ENCODE results near the gene P4HTM.

Gene P4HTM

DNA sequence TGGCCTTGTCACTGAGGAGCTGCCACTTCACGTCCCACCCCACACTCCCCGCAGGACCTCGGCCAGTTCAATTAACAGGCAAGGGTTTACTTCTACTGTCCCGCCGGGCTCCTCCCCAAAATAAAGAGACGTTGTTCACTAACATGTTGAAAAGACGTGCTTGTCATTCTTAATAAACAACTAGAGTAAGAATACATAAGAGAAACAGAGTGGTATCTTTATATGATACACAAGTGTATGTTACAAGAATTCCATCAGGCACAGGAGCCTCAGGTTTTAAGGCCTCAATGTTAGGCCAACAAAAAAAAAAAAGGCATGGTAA, 39.5 kb downstream of the P4HTM start:
- peak overlapping the region; percentile 95 for H3K27ac Mint-ChIP-seq
- H3K27me3 Mint-ChIP-seq (ENCODE audit: low read depth), result no peaks in the 10 kb centered on the region
- H3K4me1 Mint-ChIP-seq (ENCODE audit: low read depth), result peaks cover 27% of the 10 kb centered on the region
- no peak for DNase-seq (ENCODE audit: low spot score)
- peaks cover 68% of the 10 kb centered on the region for H3K36me3 Mint-ChIP-seq (ENCODE audit: low read depth)
- H3K9me3 Mint-ChIP-seq, result no peaks in the 10 kb centered on the region
- H3K4me3 Mint-ChIP-seq, result peak overlapping the region; percentile 95

GRCh38 chr3:49030321-49030720, 40.3 kb downstream of the P4HTM start:
- peaks cover 68% of the 10 kb centered on the region for H3K36me3 Mint-ChIP-seq (ENCODE audit: low read depth)
- DNase-seq (ENCODE audit: low spot score), result no peak
- H3K4me3 Mint-ChIP-seq, result no peak overlapping the region
- H3K27ac Mint-ChIP-seq, result peak overlapping the region; percentile 67
- H3K27me3 Mint-ChIP-seq (ENCODE audit: low read depth), result no peaks in the 10 kb centered on the region
- H3K9me3 Mint-ChIP-seq, result no peaks in the 10 kb centered on the region
- peaks cover 26% of the 10 kb centered on the region for H3K4me1 Mint-ChIP-seq (ENCODE audit: low read depth)

DNA sequence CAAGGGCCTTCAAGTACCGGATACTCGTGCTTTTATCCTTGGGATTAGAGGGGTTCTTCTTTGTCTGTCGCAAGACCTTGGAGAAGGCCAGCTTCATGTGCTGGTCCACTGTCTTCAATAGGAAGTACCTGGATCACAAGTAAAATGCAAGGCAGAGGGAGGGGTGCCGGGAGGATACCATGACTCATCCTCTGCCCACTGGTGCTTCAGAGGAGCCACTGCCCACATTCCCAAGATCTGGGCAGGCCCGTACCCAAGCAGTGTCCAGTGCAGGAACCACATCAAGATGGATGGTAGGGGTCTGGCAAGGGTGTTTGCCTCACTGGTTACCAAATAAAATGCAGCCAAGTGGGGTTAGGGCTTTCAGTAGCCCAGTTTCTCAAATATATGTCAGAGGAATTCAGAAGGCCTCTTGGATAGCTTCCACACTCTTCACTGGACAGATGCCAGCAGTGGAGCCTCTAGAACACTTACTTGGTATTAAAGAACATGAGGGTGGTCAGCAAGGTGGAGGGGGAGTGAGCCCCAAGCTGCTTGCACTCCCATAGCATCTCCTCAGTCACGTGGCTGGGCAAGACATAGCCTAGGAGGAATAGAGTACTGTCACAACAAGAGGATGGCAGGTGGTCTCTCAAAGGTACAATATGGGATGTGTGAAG, 42.7 kb downstream of the P4HTM start:
- Mint-ChIP-seq H3K9me3 (no peaks in the 10 kb centered on the region), H3K4me1 (ENCODE audit: low read depth) (peaks cover 13% of the 10 kb centered on the region), H3K4me3 (no peak overlapping the region), H3K27ac (no peak overlapping the region), H3K27me3 (ENCODE audit: low read depth) (no peaks in the 10 kb centered on the region), H3K36me3 (ENCODE audit: low read depth) (peaks cover 55% of the 10 kb centered on the region)
- no peak for DNase-seq (ENCODE audit: low spot score)

GRCh38 chr3:49034650-49035049, 44.6 kb downstream of the P4HTM start:
- Mint-ChIP-seq H3K36me3 (ENCODE audit: low read depth) (peaks cover 41% of the 10 kb centered on the region), H3K9me3 (no peaks in the 10 kb centered on the region), H3K4me1 (ENCODE audit: low read depth) (peaks cover under 1% of the 10 kb centered on the region), H3K4me3 (no peak overlapping the region), H3K27me3 (ENCODE audit: low read depth) (no peaks in the 10 kb centered on the region), H3K27ac (no peak overlapping the region)
- no peak for DNase-seq (ENCODE audit: low spot score)

DNA sequence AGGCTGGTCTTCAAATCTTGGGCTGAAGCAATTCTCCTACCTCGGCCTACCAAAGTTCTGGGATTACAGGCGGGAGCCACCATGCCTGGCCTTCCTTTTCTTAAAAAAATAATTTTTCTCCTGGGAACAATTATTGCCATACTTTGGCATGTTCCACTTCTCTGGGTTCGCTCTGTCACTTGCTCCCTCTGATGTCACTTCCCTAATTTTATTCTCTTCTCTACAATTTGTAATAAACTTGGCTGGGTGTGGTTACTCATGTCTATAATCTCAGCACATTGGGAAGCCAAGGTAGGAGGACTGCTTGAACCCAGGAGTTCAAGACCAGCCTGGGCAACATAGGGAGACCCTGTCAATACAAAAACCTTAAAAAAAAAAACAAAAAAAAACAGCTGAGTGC, 45.2 kb downstream of the P4HTM start:
- no peaks in the 10 kb centered on the region for H3K4me1 Mint-ChIP-seq (ENCODE audit: low read depth)
- H3K27me3 Mint-ChIP-seq (ENCODE audit: low read depth), result no peaks in the 10 kb centered on the region
- no peaks in the 10 kb centered on the region for H3K9me3 Mint-ChIP-seq
- peaks cover 44% of the 10 kb centered on the region for H3K36me3 Mint-ChIP-seq (ENCODE audit: low read depth)
- DNase-seq (ENCODE audit: low spot score), result no peak
- no peak overlapping the region for H3K27ac Mint-ChIP-seq
- no peak overlapping the region for H3K4me3 Mint-ChIP-seq

- Mint-ChIP-seq H3K27me3 (ENCODE audit: low read depth) (no peaks in the 10 kb centered on the region), H3K9me3 (no peaks in the 10 kb centered on the region), H3K27ac (no peak overlapping the region), H3K4me3 (no peak overlapping the region), H3K36me3 (ENCODE audit: low read depth) (peaks cover 40% of the 10 kb centered on the region), H3K4me1 (ENCODE audit: low read depth) (no peaks in the 10 kb centered on the region)
- no peak for DNase-seq (ENCODE audit: low spot score)
Observed at GRCh38 chr3:49053543-49053942, 63.5 kb downstream of the P4HTM start.

DNA sequence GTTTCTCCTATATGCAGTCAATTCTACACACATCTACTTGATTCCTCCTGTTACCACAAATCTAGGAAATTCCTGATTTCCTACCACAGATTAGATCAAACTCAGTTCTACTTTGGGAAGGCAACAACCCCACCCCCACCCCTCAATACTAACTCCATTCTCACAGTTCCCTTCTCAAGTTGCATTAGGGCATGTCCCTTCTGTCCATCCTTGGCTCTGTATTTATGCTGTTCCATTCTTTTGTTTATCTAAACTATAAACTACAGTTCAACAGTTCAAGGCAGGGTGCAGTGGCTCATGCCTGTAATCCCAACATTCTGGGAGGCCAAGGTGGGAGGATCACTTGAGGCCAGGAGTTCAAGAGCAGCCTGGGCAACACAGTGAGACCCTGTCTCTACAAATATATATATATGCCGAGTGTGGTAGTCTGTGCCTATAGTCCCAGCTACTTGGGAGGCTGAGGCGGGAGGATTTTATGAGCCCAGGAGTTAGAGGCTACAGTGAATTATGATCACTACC, 64.4 kb downstream of the P4HTM start:
- Mint-ChIP-seq H3K27ac (peak overlapping the region; percentile 11), H3K9me3 (no peaks in the 10 kb centered on the region), H3K4me3 (no peak overlapping the region), H3K36me3 (ENCODE audit: low read depth) (peaks cover 41% of the 10 kb centered on the region), H3K4me1 (ENCODE audit: low read depth) (no peaks in the 10 kb centered on the region), H3K27me3 (ENCODE audit: low read depth) (no peaks in the 10 kb centered on the region)
- no peak for DNase-seq (ENCODE audit: low spot score)

Measured in T-helper 2 cell treated with Interferon-gamma antibody and Interleukin-4, amounts not matched to agents 5 μg/mL and 100 μg/mL, for 36 hours (primary cell).